Liver (tissue), 3 donors: ENCODE data around the gene BTBD19.

Source experiments
- HNF4A ChIP-seq, 2 donors: conservative IDR thresholded peaks; 2 replicates each; pipeline ENCODE4 v1.6.1; 2016; ENCODE audit warnings: antibody characterized with exemption in 2 of 2, mild to moderate bottlenecking in 2 of 2
- RAD21 ChIP-seq, 2 donors: IDR thresholded peaks; 2 replicates each; pipeline ENCODE4 v1.6.1; 2016; ENCODE audit warnings: antibody characterized with exemption in 2 of 2, mild to moderate bottlenecking in 2 of 2
- TAF1 ChIP-seq: conservative IDR thresholded peaks from 2 replicates; pipeline ENCODE4 v1.6.1; 2016; ENCODE audit warnings: antibody characterized with exemption, mild to moderate bottlenecking
- YY1 ChIP-seq: IDR thresholded peaks from 2 replicates; pipeline ENCODE4 v1.6.1; 2016; ENCODE audit warnings: antibody characterized with exemption, mild to moderate bottlenecking
- TF ChIP-seq, protein P1 (sequence below): fragments of 150-350 bp; IDR thresholded peaks from 2 replicates; pipeline ENCODE4 v1.5.1; 2017; ENCODE audit warnings: improper control_type of control experiment, low read depth, low read length; ENCODE audit not compliant: missing input control
- TF ChIP-seq, protein P2 (sequence below): IDR thresholded peaks from 2 replicates; pipeline ENCODE4 v1.6.1; 2016; ENCODE audit warnings: antibody characterized with exemption
- donor health status: healthy.
- donor health status: healthy.

DNA sequence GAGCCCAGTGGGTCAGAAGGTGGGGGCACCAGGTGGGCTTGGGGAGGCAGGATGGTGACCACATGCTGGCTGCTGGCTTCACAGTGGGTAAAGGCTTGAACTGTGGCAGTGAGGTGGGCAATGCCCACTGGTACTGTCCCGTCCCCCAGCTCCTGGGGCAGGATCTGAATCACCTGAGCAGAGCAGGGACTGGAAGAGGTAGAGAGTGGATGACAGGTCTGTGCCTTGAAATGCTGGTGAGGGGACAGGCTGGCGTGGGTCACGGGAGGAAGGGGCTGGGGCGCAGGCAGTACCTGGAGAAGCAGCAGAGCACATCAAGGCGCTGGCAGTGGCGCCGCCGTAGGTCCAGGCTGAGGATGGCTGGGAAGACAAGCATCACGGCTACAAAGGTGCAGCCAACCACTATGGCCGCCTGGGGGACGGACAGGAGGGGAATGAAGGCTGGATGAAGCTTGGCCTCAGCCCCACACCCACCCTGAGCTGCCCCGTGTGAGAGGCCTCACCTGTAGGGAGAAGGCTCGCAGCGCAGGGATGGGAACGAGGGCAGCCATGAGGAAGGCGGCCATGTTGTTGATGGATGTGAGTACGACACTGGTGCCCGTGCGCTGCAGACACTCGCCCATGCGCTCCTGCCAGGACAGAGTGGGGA lies 19.8 kb downstream of the BTBD19 start:
- TF ChIP-seq, protein P1, sequence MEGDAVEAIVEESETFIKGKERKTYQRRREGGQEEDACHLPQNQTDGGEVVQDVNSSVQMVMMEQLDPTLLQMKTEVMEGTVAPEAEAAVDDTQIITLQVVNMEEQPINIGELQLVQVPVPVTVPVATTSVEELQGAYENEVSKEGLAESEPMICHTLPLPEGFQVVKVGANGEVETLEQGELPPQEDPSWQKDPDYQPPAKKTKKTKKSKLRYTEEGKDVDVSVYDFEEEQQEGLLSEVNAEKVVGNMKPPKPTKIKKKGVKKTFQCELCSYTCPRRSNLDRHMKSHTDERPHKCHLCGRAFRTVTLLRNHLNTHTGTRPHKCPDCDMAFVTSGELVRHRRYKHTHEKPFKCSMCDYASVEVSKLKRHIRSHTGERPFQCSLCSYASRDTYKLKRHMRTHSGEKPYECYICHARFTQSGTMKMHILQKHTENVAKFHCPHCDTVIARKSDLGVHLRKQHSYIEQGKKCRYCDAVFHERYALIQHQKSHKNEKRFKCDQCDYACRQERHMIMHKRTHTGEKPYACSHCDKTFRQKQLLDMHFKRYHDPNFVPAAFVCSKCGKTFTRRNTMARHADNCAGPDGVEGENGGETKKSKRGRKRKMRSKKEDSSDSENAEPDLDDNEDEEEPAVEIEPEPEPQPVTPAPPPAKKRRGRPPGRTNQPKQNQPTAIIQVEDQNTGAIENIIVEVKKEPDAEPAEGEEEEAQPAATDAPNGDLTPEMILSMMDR = no peak
- TF ChIP-seq YY1 (no peak), RAD21 (IDR thresholded peaks at IDR 0.05) (no peak), HNF4A (conservative IDR thresholded peaks at IDR 0.05) (no peak), TAF1 (no peak)
- TF ChIP-seq, protein P2, sequence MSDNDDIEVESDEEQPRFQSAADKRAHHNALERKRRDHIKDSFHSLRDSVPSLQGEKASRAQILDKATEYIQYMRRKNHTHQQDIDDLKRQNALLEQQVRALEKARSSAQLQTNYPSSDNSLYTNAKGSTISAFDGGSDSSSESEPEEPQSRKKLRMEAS = no peak
